H1 (cell line): ENCODE data around the gene PROCR.

Experiments
- EP300 ChIP-seq, 2 experiments: IDR thresholded peaks; 1 replicate in 1 of 2; 2 replicates in 1 of 2; pipeline ENCODE4 v1.6.1; 2011 to 2012; ENCODE audit warnings: low read depth in 2 of 2, low read length in 2 of 2, mild to moderate bottlenecking in 2 of 2, borderline replicate concordance in 1 of 2, inconsistent platforms in 1 of 2, moderate library complexity in 1 of 2
- JUND ChIP-seq: IDR thresholded peaks from 2 replicates; pipeline ENCODE4 v1.6.1; 2011; ENCODE audit warnings: mild to moderate bottlenecking, improper control_type of control experiment, low read length
- POLR2A ChIP-seq, 2 experiments: IDR thresholded peaks; 1 replicate in 1 of 2; 2 replicates in 1 of 2; pipeline ENCODE4 v1.6.1; 2011; ENCODE audit warnings: low read depth in 2 of 2, low read length in 2 of 2, mild to moderate bottlenecking in 2 of 2; ENCODE audit errors: control extremely low read depth in 1 of 2
- SP1 ChIP-seq: IDR thresholded peaks from 2 replicates; pipeline ENCODE4 v1.6.1; 2011; ENCODE audit warnings: low read depth, low read length
- TF ChIP-seq, protein P1 (sequence below), 3 experiments: IDR thresholded peaks; 1 replicate in 2 of 3; 2 replicates in 1 of 3; pipeline versions ENCODE4 v1.5.1 to v1.6.1; 2011; ENCODE audit warnings: low read length in 3 of 3, mild to moderate bottlenecking in 3 of 3, inconsistent platforms in 2 of 3, low read depth in 1 of 3, moderate library complexity in 1 of 3; ENCODE audit not compliant: insufficient read depth in 1 of 3; ENCODE audit errors: control extremely low read depth in 1 of 3

DNA sequence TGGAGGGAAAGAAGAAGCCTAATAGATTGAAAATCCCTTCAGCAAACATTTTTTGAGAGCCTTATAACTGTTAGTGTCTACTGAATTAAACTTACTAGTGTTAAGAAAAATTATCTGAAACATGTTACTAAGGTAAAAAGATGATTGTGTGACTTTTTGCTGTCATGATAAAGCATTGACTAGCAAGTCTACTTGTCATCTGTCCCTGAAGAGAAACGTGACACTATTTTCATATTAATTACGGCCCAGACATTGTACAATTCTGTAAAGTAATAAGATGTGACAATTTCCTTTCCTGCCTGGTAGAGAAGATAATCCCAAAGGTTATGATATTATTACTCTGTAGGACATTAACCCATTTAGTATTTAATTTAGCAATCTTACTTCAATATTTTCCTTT is 15.9 kb upstream of the PROCR start:
- TF ChIP-seq POLR2A (IDR thresholded peaks at IDR 0.05; ENCODE audit: control extremely low read depth in 1 of 2, low read depth in 2 of 2, low read length in 2 of 2): no peak
- TF ChIP-seq JUND: no peak
- TF ChIP-seq, protein P1, sequence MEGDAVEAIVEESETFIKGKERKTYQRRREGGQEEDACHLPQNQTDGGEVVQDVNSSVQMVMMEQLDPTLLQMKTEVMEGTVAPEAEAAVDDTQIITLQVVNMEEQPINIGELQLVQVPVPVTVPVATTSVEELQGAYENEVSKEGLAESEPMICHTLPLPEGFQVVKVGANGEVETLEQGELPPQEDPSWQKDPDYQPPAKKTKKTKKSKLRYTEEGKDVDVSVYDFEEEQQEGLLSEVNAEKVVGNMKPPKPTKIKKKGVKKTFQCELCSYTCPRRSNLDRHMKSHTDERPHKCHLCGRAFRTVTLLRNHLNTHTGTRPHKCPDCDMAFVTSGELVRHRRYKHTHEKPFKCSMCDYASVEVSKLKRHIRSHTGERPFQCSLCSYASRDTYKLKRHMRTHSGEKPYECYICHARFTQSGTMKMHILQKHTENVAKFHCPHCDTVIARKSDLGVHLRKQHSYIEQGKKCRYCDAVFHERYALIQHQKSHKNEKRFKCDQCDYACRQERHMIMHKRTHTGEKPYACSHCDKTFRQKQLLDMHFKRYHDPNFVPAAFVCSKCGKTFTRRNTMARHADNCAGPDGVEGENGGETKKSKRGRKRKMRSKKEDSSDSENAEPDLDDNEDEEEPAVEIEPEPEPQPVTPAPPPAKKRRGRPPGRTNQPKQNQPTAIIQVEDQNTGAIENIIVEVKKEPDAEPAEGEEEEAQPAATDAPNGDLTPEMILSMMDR (IDR thresholded peaks at IDR 0.05; ENCODE audit: control extremely low read depth in 1 of 3, insufficient read depth in 1 of 3, low read depth in 1 of 3, low read length in 3 of 3): no peak
- TF ChIP-seq EP300 (IDR thresholded peaks at IDR 0.05; ENCODE audit: borderline replicate concordance in 1 of 2, low read depth in 2 of 2, low read length in 2 of 2): no peak
- no peak for TF ChIP-seq SP1
